H9 (cell line): ENCODE results near the gene CHST1. TPM values are rescaled to one million over a fixed set of nuclear protein-coding genes. Genes with fewer than 3 reads are reported as not detected.

ENCODE experiments used
- DNase-seq: peaks from one replicate; pipeline ENCODE4 v3.0.0-alpha.2; 2017
- H2AFZ ChIP-seq: one replicate; pipeline ENCODE4 v1.6.1; 2013; ENCODE audit warnings: mild to moderate bottlenecking, low read length, control low read depth, moderate library complexity
- H2AK5ac ChIP-seq: 2 replicates; pipeline ENCODE4 v1.6.1; 2013; ENCODE audit warnings: low read length, control low read depth, mixed read lengths; ENCODE audit not compliant: insufficient read length
- H2BK120ac ChIP-seq: one replicate; pipeline ENCODE4 v1.6.1; 2013; ENCODE audit warnings: low read depth, mild to moderate bottlenecking, low read length, control low read depth, inconsistent platforms; ENCODE audit not compliant: poor library complexity, severe bottlenecking
- H2BK12ac ChIP-seq: 2 replicates; pipeline ENCODE4 v1.6.1; 2013; ENCODE audit warnings: low read length, control low read depth, mixed read lengths, low read depth; ENCODE audit not compliant: insufficient read length
- H2BK15ac ChIP-seq: 2 replicates; pipeline ENCODE4 v1.6.1; 2013; ENCODE audit warnings: low read depth, low read length, control low read depth
- H2BK20ac ChIP-seq: one replicate; pipeline ENCODE4 v1.6.1; 2013; ENCODE audit warnings: low read depth, mild to moderate bottlenecking, low read length, control low read depth, inconsistent platforms; ENCODE audit not compliant: poor library complexity, severe bottlenecking
- H2BK5ac ChIP-seq: 2 replicates; pipeline ENCODE4 v1.6.1; 2013; ENCODE audit warnings: low read length, control low read depth, mixed read lengths; ENCODE audit not compliant: insufficient read length
- H3K14ac ChIP-seq: 2 replicates; pipeline ENCODE4 v1.6.1; 2013; ENCODE audit warnings: low read length, control low read depth; ENCODE audit not compliant: insufficient read depth
- H3K18ac ChIP-seq: 2 replicates; pipeline ENCODE4 v1.6.1; 2013; ENCODE audit warnings: low read depth, mild to moderate bottlenecking, mixed read lengths, low read length, control low read depth; ENCODE audit not compliant: insufficient read length
- H3K23ac ChIP-seq: 2 replicates; pipeline ENCODE4 v1.6.1; 2013; ENCODE audit warnings: low read length, control low read depth, mixed read lengths, low read depth; ENCODE audit not compliant: insufficient read length
- H3K23me2 ChIP-seq: 2 replicates; pipeline ENCODE4 v1.6.1; 2013; ENCODE audit warnings: low read depth, mild to moderate bottlenecking, mixed read lengths, low read length, control low read depth; ENCODE audit not compliant: insufficient read length, poor library complexity, severe bottlenecking
- H3K27ac ChIP-seq: 2 replicates; pipeline ENCODE4 v1.5.1; 2013; ENCODE audit warnings: low read length, control low read depth, mixed read lengths, low read depth; ENCODE audit not compliant: insufficient read length
- H3K27me3 ChIP-seq: 2 replicates; pipeline ENCODE4 v1.6.1; 2013; ENCODE audit warnings: low read length, control low read depth, inconsistent platforms; ENCODE audit not compliant: insufficient read depth
- H3K4ac ChIP-seq: 2 replicates; pipeline ENCODE4 v1.6.1; 2013; ENCODE audit warnings: low read depth, mild to moderate bottlenecking, control low read depth, inconsistent platforms, low read length, moderate library complexity
- H3K4me1 ChIP-seq: 2 replicates; pipeline ENCODE4 v1.6.1; 2013; ENCODE audit warnings: low read length, control low read depth, inconsistent platforms; ENCODE audit not compliant: insufficient read depth
- H3K4me2 ChIP-seq: 2 replicates; pipeline ENCODE4 v1.6.1; 2013; ENCODE audit warnings: low read length, control low read depth, mixed read lengths; ENCODE audit not compliant: insufficient read length, insufficient read depth
- H3K56ac ChIP-seq: 2 replicates; pipeline ENCODE4 v1.6.1; 2013; ENCODE audit warnings: low read depth, mild to moderate bottlenecking, mixed read lengths, low read length, control low read depth; ENCODE audit not compliant: insufficient read length
- H3K79me1 ChIP-seq: 2 replicates; pipeline ENCODE4 v1.6.1; 2013; ENCODE audit warnings: low read depth, mild to moderate bottlenecking, moderate library complexity, low read length, control low read depth, inconsistent platforms; ENCODE audit not compliant: insufficient read depth, poor library complexity, severe bottlenecking
- H3K79me2 ChIP-seq: 2 replicates; pipeline ENCODE4 v1.6.1; 2013; ENCODE audit warnings: low read length, control low read depth, inconsistent platforms; ENCODE audit not compliant: insufficient read depth
- H3K9ac ChIP-seq: 2 replicates; pipeline ENCODE4 v1.6.1; 2013; ENCODE audit warnings: low read length, control low read depth, mixed read lengths; ENCODE audit not compliant: insufficient read length; ENCODE audit errors: extremely low read depth
- H3K9me3 ChIP-seq: one replicate; pipeline ENCODE4 v1.6.1; 2013; ENCODE audit warnings: low read depth, low read length, inconsistent platforms; ENCODE audit not compliant: control insufficient read depth
- H3T11ph ChIP-seq: one replicate; pipeline ENCODE4 v1.6.1; 2013; ENCODE audit warnings: mild to moderate bottlenecking, low read length, control low read depth, inconsistent platforms
- H4K20me1 ChIP-seq: one replicate; pipeline ENCODE4 v1.6.1; 2013; ENCODE audit not compliant: control insufficient read depth, insufficient read length, insufficient read depth
- H4K5ac ChIP-seq: 2 replicates; pipeline ENCODE4 v1.6.1; 2013; ENCODE audit warnings: low read depth, mild to moderate bottlenecking, mixed read lengths, low read length, control low read depth; ENCODE audit not compliant: insufficient read length
- H4K8ac ChIP-seq: replicated peaks from 2 replicates; pipeline ENCODE4 v1.6.1; 2013; ENCODE audit warnings: low read length, control low read depth, mixed read lengths, low read depth; ENCODE audit not compliant: insufficient read length
- H4K91ac ChIP-seq: 2 replicates; pipeline ENCODE4 v1.6.1; 2013; ENCODE audit warnings: low read depth, mild to moderate bottlenecking, moderate library complexity, mixed read lengths, low read length, control low read depth; ENCODE audit not compliant: insufficient read length
- H3K27ac Mint-ChIP-seq, 3 experiments: 2 replicates in 2 of 3; 3 replicates in 1 of 3; pipeline ENCODE4 v1.8.0; 2020 to 2021; ENCODE audit warnings: mixed read lengths in 3 of 3, mild to moderate bottlenecking in 1 of 3, moderate library complexity in 1 of 3
- H3K27me3 Mint-ChIP-seq: 2 replicates; pipeline ENCODE4 v1.8.0; 2021; ENCODE audit warnings: low read depth, mild to moderate bottlenecking, moderate library complexity, mixed read lengths
- H3K36me3 Mint-ChIP-seq, 3 experiments: 2 replicates in 2 of 3; 3 replicates in 1 of 3; pipeline ENCODE4 v1.8.0; 2020 to 2021; ENCODE audit warnings: low read depth in 3 of 3, mixed read lengths in 3 of 3; ENCODE audit not compliant: insufficient read depth in 1 of 3
- H3K4me1 Mint-ChIP-seq, 2 experiments: 2 replicates each; pipeline ENCODE4 v1.8.0; 2020; ENCODE audit warnings: mixed read lengths in 2 of 2
- H3K4me3 Mint-ChIP-seq, 2 experiments: 2 replicates in 1 of 2; 3 replicates in 1 of 2; pipeline ENCODE4 v1.8.0; 2020 to 2021; ENCODE audit warnings: mild to moderate bottlenecking in 2 of 2, mixed read lengths in 2 of 2, moderate library complexity in 1 of 2
- H3K9me3 Mint-ChIP-seq, 2 experiments: 2 replicates in 1 of 2; 3 replicates in 1 of 2; pipeline ENCODE4 v1.8.0; 2020; ENCODE audit warnings: mild to moderate bottlenecking in 2 of 2, mixed read lengths in 2 of 2, moderate library complexity in 1 of 2
- CTCF ChIP-seq: fragments of 200-600 bp; sonication (generic); conservative IDR thresholded peaks from 3 replicates; pipeline ENCODE4 v1.8.0; 2021; ENCODE audit warnings: antibody characterized with exemption, mild to moderate bottlenecking
- WGBS: extraction: QIAGEN DNeasy Blood & Tissue Kit; methylation state at CpG from one replicate; pipeline ENCODE4 v1.1.7; 2013; ENCODE audit warnings: missing lambda C conversion rate, low lambda C conversion rate, mixed read lengths; ENCODE audit not compliant: insufficient read length; ENCODE audit errors: extremely low coverage; 5-methylcytosine and 5-hydroxymethylcytosine counted together
- total RNA-seq: library from RNA; stranded (reverse); gene quantifications from 2 replicates; pipeline ENCODE4 v1.2.1, GENCODE V29; 2021

The CHST1 gene
- total RNA-seq, 1 experiment from 2014 or later: 0.57 TPM

- H3K18ac ChIP-seq: no peak overlapping the region
- peaks cover 0 to 2% (median 0%) of the 10 kb centered on the region in 3 experiments; a peak in 2 of 7 replicates for H3K36me3 Mint-ChIP-seq
- H3K27me3 Mint-ChIP-seq: peaks cover 8% of the 10 kb centered on the region
- H3K4me1 ChIP-seq: no peaks in the 10 kb centered on the region
- no peak overlapping the region for H2BK5ac ChIP-seq
- no peak overlapping the region for H4K5ac ChIP-seq
- H4K20me1 ChIP-seq: no peaks in the 10 kb centered on the region
- H2BK20ac ChIP-seq: no peak overlapping the region
- no peak overlapping the region for H3K4me2 ChIP-seq
- H3K9me3 ChIP-seq: no peaks in the 10 kb centered on the region
- H3K23me2 ChIP-seq: no peaks in the 10 kb centered on the region
- H3K14ac ChIP-seq: no peak overlapping the region
- no peak for DNase-seq
- H2BK120ac ChIP-seq: no peak overlapping the region
- H3K4ac ChIP-seq: no peak overlapping the region
- no peaks in the 10 kb centered on the region for H3K27me3 ChIP-seq
- H2AFZ ChIP-seq: no peak overlapping the region
- peak; percentile 37; the same call in 1 of the 3 replicates for TF ChIP-seq CTCF
- peaks cover 12 to 21% of the 10 kb centered on the region in 2 experiments for H3K4me1 Mint-ChIP-seq
- no CpG with 5 or more reads among the region's 4 CpGs for WGBS
- H3K56ac ChIP-seq: no peak overlapping the region
- H3K27ac ChIP-seq: no peak overlapping the region
- H3K79me1 ChIP-seq: no peaks in the 10 kb centered on the region
- no peak overlapping the region for H2BK15ac ChIP-seq
- H3T11ph ChIP-seq: no peak overlapping the region
- H3K27ac Mint-ChIP-seq: no peak overlapping the region
- H3K9ac ChIP-seq: no peak overlapping the region
- H3K9me3 Mint-ChIP-seq: peaks cover 2% of the 10 kb centered on the region in 2 experiments; a peak in 3 of 5 replicates
- no peak overlapping the region for H2AK5ac ChIP-seq
- no peaks in the 10 kb centered on the region for H3K79me2 ChIP-seq
- H4K91ac ChIP-seq: no peak overlapping the region
- no peak overlapping the region for H4K8ac ChIP-seq
- H3K4me3 Mint-ChIP-seq: no peak overlapping the region
- no peak overlapping the region for H3K23ac ChIP-seq
- no peak overlapping the region for H2BK12ac ChIP-seq
Observed at GRCh38 chr11:45615182-45615792, 50.1 kb downstream of the CHST1 start.
